Esophagus muscularis mucosa (tissue), 4 donors: ENCODE measurements around the gene OCEL1.

ENCODE experiments used
- CTCF ChIP-seq, 3 experiments: fragments of 200-600 bp in 2 of 3; fragments of 450-650 bp in 1 of 3; sonication (generic) in 2 of 3; IDR thresholded peaks; one replicate each; pipeline ENCODE4 v1.5.1; 2017 to 2019; ENCODE audit warnings: antibody characterized with exemption in 3 of 3, mild to moderate bottlenecking in 2 of 3, moderate library complexity in 1 of 3
- EP300 ChIP-seq: sonication (generic); formaldehyde crosslinking; IDR thresholded peaks from one replicate; pipeline ENCODE4 v1.6.1; 2017; ENCODE audit warnings: antibody characterized with exemption
- POLR2A ChIP-seq: fragments of 450-650 bp; IDR thresholded peaks from one replicate; pipeline ENCODE4 v1.6.1; 2017; ENCODE audit warnings: antibody characterized with exemption, moderate library complexity, mild to moderate bottlenecking, low read depth

- TF ChIP-seq CTCF (IDR thresholded peaks at IDR 0.05) = no peak
- no peak for TF ChIP-seq POLR2A
- TF ChIP-seq EP300 = no peak
Observed at GRCh38 chr19:17256130-17256529, 30.1 kb downstream of the OCEL1 start.
